ENCODE measurements around the gene PNLDC1. TPM values are rescaled to one million over a fixed set of nuclear protein-coding genes. Genes with fewer than 3 reads are reported as not detected.

The PNLDC1 gene
- total and polyA plus RNA-seq, 9 donors = 0.20 to 1.2 (median 0.54) TPM; not detected in 3

DNA sequence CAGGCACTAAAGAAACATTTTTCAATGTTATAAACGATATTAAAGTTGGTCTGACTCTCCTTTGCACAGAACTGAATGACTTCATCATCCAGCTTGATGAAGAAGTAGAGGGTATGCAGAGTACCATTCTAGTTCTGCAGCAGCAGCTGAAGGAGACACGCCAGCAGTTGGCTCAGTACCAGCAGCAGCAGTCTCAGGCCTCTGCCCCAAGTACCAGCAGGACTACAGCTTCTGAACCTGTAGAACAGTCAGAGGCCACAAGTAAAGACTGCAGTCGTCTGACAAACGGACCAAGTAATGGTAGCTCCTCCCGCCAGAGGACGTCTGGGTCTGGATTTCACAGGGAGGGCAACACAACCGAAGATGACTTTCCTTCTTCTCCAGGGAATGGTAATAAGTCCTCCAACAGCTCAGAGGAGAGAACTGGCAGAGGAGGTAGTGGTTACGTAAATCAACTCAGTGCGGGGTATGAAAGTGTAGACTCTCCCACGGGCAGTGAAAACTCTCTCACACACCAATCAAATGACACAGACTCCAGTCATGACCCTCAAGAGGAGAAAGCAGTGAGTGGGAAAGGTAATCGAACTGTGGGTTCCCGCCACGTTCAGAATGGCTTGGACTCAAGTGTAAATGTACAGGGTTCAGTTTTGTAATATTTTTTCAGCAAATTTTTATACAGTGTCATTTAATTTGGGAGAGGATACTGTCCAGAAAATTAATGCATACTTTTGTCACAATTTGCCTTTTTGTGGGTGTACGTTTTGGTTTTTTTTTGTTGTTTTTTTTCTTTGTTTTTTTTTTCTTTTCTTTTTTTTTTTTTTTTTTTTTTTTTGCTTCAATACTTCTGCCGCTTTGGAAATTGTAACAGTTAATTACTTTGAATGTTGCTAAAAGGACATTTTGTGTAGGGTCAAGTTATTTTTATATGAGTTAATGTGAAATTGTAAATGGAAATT, 44.8 kb upstream of the PNLDC1 start:
- no peak for DNase-seq
- H3K27ac ChIP-seq = no peak overlapping the region
- H3K27me3 ChIP-seq = no peaks in the 10 kb centered on the region
- H3K9me3 ChIP-seq = no peaks in the 10 kb centered on the region
- TF ChIP-seq, protein P1, sequence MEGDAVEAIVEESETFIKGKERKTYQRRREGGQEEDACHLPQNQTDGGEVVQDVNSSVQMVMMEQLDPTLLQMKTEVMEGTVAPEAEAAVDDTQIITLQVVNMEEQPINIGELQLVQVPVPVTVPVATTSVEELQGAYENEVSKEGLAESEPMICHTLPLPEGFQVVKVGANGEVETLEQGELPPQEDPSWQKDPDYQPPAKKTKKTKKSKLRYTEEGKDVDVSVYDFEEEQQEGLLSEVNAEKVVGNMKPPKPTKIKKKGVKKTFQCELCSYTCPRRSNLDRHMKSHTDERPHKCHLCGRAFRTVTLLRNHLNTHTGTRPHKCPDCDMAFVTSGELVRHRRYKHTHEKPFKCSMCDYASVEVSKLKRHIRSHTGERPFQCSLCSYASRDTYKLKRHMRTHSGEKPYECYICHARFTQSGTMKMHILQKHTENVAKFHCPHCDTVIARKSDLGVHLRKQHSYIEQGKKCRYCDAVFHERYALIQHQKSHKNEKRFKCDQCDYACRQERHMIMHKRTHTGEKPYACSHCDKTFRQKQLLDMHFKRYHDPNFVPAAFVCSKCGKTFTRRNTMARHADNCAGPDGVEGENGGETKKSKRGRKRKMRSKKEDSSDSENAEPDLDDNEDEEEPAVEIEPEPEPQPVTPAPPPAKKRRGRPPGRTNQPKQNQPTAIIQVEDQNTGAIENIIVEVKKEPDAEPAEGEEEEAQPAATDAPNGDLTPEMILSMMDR (IDR thresholded peaks at IDR 0.05) = no peak
- intact Hi-C loops (cut with DNase I) = no loop called here
- H3K4me3 ChIP-seq = no peak overlapping the region
- WGBS, 3 donors = 63 to 64% (median 63%) methylated on average over 15 of the region's 15 CpGs
- no peaks in the 10 kb centered on the region for H3K4me1 ChIP-seq (ENCODE audit: insufficient read depth)
- no peaks in the 10 kb centered on the region for H3K36me3 ChIP-seq

DNA sequence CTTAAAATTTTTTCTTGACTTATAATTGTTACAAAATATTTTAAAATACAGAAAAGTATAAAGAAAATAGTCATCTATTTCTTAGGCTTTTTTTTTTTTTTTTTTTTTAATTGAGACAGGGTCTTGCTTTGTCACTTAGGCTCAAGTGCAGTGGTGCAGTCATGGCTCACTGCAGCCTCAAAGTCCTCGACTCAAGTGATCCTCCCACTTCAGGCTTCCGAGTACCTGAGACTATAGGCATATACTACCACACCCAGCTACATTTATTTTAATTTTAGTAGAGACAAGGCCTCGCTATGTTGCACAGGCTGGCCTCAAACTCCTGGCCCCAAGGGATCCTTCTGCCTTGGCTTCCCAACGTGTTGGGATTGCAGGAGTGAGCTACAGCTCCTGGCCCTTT, 43.6 kb upstream of the PNLDC1 start:
- Histone ChIP-seq H3K9me3 (no peaks in the 10 kb centered on the region), H3K4me1 (ENCODE audit: insufficient read depth) (peaks cover 4% of the 10 kb centered on the region), H3K27ac (no peak overlapping the region), H3K27me3 (no peaks in the 10 kb centered on the region), H3K36me3 (no peaks in the 10 kb centered on the region), H3K4me3 (no peak overlapping the region)
- TF ChIP-seq EP300 (IDR thresholded peaks at IDR 0.05) (no peak), POLR2A (IDR thresholded peaks at IDR 0.05) (no peak)
- TF ChIP-seq, protein P1 (IDR thresholded peaks at IDR 0.05) = no peak
- intact Hi-C loops (cut with DNase I) = loop anchor here in 1 of 4 donors (2.0 kb wide), 1 partner anchor 64 kb away; the partner anchor contains the start of gene SOD2
- DNase-seq = no peak
- 86 to 88% (median 88%) methylated on average over 4 of the region's 4 CpGs for WGBS, 3 donors

DNA sequence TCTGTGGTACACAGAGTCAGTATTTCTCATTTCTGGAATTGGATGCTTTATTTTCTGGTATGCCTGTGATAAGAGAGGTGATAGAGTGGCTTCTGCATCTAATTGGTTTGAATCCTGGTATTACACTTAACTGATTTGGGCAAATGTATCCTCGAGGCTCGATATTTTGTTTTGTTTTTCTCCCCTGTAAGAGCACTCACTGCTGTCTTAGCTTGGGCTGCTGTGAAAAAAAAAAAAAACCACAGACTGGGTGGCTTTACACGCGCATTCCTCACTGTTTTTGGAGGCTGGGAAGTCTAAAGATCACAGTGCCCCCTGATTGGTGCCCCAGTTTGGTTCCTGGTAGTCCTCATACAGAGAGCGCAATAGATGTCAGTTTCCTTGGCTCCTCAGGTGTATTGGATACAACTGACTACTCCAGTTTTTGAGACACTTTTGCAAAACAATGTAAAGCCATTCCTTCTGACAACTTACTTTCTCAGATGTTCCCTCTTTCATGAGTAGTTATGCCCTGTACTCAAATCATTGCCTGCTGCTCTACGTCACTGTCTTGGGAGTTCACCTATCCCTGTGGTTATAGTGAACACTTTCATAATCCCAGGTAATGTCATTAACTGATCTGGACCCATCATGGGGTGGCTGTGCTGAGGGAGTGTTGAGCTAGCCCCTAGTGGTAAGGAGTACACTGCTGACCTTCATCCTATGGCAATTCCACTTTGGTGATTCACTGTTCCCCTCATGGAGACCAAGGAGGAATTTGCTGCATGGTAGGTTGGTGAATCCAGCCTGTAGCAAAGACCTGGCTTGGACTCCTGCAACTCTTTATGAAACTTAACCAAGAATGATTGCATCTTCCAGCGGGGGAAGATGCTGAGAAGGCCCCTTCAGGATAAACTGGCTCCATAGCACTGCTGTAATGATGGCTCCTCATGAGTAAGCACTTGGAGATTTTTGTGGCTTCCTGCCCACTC, 41.8 kb upstream of the PNLDC1 start:
- intact Hi-C loops (cut with DNase I) = no loop called here
- WGBS, 3 donors = 81 to 91% (median 84%) methylated on average over 7 of the region's 7 CpGs
- H3K36me3 ChIP-seq = no peaks in the 10 kb centered on the region
- no peak for DNase-seq
- no peaks in the 10 kb centered on the region for H3K9me3 ChIP-seq
- no peak overlapping the region for H3K4me3 ChIP-seq
- TF ChIP-seq POLR2A (IDR thresholded peaks at IDR 0.05) = no peak
- no peak for TF ChIP-seq EP300 (IDR thresholded peaks at IDR 0.05)
- TF ChIP-seq, protein P1 (IDR thresholded peaks at IDR 0.05) = no peak
- H3K27ac ChIP-seq = no peak overlapping the region
- H3K4me1 ChIP-seq (ENCODE audit: insufficient read depth) = peaks cover 10% of the 10 kb centered on the region
- no peaks in the 10 kb centered on the region for H3K27me3 ChIP-seq

- no peaks in the 10 kb centered on the region for H3K27me3 ChIP-seq
- no peak overlapping the region for H3K27ac ChIP-seq
- no peak for DNase-seq
- no peak overlapping the region for H3K4me3 ChIP-seq
- intact Hi-C loops (cut with DNase I) = loop anchor here in 1 of 4 donors (5.0 kb wide), 1 partner anchor 67 kb away; the partner anchor contains the start of gene SOD2
- H3K36me3 ChIP-seq = no peaks in the 10 kb centered on the region
- H3K9me3 ChIP-seq = no peaks in the 10 kb centered on the region
- peaks cover 12% of the 10 kb centered on the region for H3K4me1 ChIP-seq (ENCODE audit: insufficient read depth)
- TF ChIP-seq POLR2A (IDR thresholded peaks at IDR 0.05) (no peak), EP300 (IDR thresholded peaks at IDR 0.05) (no peak)
- TF ChIP-seq, protein P1 (IDR thresholded peaks at IDR 0.05) = no peak
- WGBS, 3 donors = 56 to 66% (median 65%) methylated on average over 2 of the region's 2 CpGs
These were observed 40.4 kb upstream of the PNLDC1 start for GRCh38 chr6:159759645-159760044.

All from ovary (tissue), 9 donors.